Midbrain (tissue), 1 donor: ENCODE data around the gene OGG1.

Experiments
- DNase-seq: peaks from one replicate; lab custom pipeline; 2025; lab: John Stamatoyannopoulos, UW

The OGG1 gene

DNA sequence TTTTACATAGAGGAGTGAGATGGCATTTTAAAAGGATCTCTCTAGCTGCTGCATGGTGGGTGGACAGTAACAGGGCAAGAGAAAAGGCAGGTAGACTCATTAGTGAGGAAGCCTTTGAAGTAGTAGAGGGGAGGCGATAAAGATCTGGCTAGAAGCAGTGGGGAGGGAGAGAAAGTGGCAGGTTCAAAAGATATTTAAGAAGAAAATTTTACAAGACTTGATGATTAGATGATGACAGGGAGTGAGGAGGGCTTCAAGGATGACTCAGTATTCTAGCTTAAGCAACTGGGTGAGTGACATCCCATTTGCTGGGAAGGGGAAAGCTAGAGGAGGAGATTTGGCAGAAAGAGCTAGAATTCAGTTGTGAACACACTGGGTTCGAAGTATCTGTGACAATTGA lies 22.0 kb upstream of the OGG1 start:
- DNase-seq: no peak

DNA sequence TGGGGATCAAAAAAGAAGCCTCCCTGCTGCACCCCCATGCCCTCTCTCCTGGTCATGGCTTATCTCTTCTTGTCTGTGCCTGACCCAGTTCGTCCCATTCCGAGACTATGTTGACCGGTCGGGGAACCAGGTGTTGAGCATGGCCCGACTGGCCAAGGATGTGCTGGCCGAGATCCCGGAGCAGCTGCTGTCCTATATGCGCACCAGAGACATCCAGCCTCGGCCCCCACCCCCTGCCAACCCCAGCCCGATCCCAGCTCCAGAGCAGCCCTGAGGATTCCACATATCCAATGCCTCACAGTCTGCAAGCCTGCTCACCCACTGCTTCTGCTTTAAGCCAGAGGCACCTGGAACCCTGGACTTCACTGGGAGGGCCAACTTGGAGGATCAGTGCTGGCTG lies 20.3 kb upstream of the OGG1 start:
- DNase-seq: no peak

DNA sequence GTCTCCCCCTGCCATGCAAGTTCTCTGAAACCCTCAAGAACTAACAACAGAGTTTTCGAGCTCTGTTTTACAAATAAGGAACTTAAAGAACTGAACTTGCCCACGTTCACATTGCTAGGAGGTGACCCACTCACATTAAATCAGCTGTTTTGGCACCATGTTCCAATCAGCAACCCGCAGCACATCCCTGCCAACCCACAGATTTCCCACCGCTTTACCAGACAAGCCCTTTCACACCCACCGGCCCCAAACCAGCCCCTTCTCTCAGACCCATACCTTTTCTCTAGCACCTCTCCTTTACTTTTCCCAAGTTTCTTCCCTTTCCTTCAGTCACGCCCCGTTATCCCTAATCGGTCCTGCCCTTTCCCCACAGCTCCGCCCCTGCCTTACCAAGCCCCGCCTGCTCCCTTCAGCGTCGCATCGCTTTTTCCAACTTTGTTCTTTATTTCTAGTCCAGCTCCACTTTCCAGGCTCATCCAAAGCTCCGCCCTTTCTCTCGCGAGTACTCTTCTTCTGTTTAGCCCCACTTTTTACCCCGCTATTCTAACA lies 19.0 kb upstream of the OGG1 start:
- no peak for DNase-seq

DNA sequence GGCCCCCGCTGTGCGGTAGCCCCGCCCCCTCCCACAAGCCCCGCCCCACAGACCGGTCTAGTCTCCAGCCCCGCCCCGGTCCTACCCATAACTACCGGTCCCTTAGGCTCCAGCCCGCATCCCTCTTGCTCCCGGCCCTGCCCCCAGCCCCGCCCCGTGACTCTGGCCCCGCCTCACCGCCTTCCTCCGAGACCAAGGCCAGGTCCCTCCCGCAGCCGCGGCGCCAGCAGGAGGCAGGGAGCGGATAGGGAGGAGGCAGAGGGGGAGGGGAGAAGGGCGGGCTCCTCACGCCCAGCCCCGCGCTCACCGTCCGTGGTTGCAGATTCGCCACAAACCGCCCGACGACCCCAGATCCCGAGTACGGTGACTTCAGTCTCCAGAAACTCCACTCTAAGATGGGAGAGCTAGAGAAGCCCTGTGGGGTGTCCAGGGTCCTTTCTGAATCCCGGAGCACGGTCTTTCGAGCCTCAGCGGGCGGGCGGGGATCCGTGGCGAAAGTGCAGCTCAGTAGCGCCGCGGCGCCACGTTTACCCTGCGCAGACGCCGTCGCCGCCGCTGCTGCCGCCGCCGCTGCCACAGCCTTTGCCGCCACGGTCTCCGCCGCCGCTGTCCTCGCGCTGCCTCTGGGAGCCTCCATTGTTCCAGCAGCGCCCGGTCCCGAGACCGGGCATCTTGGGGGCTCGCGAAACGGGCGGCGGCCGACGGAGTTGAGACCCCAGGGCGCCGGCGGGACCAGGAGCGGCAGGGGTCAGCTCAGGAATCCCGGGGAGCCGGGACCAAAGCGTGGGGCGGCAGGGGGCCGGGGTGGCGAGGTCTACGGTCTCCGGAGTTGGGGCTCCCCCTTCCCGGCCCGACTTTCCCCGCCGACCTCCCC lies 18.3 kb upstream of the OGG1 start, which contains the start of gene BRPF1:
BRPF1 (plus strand) TSS at position 530 of the 874 bp plus-strand sequence. CDS start 2,406 bp downstream, outside the sequence.
- DNase-seq: peak; percentile 99

DNA sequence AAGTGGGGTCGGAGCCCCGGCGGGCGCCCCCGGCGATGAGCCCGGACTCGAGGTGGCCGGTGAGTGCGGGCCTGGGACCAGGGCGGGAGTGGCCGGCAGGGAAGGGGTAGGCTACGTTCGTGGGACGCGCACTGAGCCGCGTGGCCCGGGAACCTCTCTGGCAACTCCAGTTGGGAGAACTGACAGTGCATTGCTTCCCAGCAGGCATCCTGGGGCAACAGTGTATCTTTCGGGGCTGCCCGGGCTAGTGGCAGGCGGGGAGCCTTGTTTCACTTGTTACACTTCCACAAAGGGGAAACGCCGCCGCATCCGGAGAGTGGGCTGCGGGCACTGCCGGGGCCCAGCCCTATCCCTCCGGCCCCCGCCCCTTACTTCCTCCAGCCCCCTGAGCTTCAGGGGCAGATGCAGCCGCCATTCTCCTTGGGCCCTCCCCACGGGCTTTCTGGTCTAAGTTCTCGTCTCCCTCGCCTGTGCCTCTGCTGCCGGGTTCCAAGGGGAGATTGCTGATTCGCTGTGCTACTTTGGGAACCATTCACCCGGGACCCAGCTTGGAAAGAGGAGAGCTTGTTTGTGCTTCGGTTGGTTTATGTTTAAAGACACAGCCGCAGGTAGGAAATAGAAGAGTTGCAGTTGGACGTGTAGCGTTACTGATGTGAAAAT lies 17.5 kb upstream of the OGG1 start:
- DNase-seq: no peak

DNA sequence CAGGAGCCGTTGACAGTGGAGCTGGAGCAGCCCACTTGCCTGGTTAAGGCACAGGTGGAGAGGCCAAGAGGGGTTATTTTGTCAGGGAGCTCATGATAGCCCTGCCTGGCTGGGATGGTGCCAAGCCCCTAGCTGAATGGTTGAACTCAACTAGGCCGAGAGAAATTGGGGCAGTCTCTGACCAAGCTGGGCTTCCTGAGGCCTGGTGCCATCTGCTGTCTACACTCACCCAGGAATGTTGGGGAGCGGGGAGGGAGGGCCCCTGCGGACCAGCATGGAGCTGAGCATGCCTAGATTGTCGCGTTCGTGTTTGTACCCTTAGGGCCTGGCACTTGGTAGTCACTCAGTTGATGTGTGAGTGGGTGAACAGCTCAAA lies 17.0 kb upstream of the OGG1 start:
- no peak for DNase-seq

DNA sequence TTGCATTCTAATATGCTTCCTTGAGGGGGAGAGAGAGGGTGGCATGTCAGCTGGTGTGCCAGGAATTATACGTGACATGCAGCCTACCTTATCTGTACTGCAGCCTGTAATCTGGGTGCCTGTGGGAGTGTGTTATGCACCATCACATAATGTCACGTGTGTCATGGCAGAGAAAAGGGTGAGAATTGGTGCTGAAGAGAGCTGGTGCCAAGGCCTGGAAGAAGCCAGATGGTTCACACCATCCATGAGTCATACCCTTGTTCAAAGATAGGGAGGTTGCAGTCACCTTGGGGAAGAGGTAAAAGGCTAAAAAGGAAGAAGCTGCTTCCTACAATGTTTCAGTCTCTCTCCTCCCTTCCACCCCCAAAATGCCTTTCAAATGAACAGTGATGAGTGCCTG lies 12.9 kb upstream of the OGG1 start:
- DNase-seq: no peak

DNA sequence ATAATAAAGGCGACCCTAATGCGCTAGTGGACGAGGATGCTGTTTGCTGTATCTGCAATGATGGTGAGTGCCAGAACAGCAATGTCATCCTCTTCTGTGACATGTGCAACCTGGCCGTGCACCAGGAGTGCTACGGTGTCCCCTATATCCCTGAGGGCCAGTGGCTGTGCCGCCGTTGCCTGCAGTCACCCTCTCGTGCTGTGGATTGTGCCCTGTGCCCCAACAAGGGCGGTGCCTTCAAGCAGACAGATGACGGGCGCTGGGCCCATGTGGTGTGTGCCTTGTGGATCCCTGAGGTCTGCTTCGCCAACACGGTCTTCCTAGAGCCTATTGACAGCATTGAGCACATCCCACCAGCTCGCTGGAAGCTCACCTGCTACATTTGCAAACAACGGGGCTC lies 10.6 kb upstream of the OGG1 start:
- no peak for DNase-seq

DNA sequence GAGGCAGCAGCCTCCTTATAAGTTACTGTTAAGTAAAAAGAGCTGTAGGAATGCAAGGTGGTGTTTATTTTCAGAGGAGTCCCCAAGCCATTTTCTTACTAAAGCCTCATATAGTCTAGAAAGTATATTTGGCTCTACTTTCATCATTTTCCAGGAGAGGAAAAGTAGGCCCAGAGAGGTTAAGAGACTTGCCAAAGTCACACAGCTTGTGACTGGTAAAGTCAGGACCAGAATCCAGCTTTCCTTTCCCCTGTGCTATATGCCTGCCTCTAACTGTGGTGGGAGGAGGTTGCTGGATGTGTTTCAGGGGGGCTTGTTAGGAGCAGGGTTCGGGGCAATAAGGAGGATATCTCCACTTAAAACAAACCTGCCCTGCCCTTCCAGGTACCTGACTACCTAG lies 7.2 kb upstream of the OGG1 start:
- DNase-seq: no peak

DNA sequence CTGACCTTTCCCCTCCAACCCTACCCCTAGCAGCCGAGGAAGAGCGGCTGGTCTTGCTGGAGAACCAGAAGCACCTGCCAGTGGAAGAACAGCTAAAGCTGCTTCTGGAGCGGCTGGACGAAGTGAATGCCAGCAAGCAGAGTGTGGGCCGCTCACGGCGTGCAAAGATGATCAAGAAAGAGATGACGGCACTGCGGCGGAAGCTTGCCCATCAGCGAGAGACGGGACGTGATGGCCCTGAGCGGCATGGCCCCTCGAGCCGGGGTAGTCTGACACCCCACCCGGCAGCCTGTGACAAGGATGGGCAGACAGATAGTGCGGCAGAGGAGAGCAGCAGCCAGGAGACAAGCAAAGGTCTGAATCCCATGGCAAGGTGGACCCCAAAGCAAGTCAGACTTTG lies 6.2 kb upstream of the OGG1 start:
- no peak for DNase-seq

DNA sequence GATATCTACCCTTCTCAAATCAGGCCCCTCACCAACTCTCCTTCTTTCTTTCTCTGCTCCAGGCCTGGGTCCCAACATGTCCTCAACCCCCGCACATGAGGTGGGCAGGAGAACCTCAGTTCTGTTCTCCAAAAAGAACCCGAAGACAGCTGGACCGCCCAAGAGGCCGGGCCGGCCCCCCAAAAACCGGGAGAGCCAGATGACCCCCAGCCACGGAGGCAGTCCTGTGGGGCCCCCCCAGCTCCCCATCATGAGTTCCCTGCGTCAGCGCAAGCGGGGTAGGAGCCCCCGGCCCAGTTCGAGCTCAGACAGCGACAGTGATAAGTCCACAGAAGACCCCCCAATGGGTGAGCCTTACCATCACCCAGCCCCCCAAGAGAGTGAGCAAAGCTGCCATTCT lies 5.6 kb upstream of the OGG1 start:
- DNase-seq: no peak

DNA sequence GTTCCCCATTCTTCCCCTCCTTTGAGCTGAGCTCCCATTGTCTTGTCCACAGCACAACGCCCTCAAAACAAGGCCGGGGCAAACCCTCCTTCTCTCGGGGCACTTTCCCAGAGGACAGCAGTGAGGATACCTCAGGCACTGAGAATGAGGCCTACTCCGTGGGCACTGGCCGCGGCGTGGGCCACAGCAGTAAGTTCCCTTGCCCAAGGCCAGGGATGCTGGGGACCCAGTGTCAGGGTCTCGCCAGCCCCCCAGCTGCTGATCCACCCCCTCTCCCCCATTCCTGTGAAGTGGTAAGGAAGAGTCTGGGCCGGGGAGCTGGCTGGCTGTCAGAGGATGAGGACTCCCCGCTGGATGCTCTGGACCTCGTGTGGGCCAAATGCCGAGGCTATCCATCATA lies 4.2 kb upstream of the OGG1 start:
- no peak for DNase-seq

DNA sequence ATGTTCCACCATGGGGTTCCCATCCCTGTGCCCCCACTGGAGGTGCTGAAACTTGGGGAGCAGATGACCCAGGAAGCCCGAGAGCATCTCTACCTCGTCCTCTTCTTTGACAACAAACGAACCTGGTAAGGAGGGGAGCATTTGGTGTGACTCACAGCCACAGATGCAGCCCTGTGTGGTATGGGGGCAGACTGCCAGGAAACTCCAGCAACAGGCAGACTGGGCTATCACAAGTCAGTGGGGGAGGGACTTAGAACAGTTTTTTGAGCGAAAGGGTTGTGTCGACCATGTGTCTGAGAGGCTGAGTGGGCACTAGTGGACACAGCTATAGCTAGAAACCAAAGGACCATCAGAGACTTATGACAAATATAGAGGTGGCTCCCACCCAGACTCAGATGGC lies 3.4 kb upstream of the OGG1 start:
- no peak for DNase-seq

DNA sequence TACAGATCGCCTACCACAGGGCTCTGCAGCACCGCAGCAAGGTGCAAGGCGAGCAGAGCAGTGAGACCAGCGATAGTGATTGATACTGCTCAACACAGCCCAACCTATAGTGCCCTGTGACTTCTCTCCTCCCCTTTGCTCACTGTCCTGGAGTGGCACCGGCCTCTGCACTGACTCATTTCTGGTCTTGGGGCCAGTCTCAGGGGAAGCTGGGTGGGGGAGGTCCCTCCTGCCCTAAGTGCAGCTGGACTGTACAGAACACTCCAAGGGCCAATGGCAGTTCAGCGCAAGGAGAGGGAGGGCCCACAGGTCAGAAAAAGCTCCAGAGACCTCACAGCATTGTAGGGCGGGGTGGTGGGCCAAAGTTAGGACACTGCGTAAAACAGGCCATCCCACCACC lies 2.5 kb upstream of the OGG1 start:
- no peak for DNase-seq

DNA sequence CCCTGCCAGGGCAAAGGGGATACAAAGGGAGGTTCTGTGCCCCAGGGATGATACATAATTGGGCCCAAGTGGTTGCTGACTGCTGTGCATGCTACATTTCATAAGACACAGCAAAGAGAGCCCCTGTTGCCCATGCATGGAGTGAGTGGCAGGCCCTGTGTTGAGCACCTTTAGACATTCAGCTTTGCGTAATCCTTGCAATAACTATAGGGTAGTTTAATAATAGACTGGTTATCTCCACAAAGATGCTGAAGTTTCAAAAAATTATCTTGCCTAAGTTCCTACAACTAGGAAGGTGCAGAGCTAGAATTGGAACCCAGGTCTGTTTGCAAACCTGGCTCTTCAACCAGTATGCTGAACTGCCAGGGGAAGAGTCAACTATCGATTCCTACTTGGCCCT lies 1.7 kb upstream of the OGG1 start:
- no peak for DNase-seq

DNA sequence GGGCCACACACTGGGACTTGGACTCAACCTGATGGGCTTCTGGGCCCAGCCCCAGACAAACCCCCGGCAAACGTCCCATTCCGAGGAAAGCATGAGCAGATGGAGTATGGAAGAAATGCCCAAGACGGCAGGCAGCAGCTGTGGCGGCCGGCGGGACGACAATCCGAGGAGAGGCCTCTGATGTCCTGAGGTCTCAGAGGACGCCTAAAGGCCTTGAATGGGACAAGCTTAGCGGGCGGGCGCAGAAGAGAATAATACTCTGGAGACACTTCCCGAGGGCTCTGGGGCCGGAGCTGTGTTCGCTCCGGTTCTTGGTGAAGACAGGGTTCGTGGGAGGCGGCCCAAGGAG lies 482 bp upstream of the OGG1 start:
- DNase-seq: no peak

DNA sequence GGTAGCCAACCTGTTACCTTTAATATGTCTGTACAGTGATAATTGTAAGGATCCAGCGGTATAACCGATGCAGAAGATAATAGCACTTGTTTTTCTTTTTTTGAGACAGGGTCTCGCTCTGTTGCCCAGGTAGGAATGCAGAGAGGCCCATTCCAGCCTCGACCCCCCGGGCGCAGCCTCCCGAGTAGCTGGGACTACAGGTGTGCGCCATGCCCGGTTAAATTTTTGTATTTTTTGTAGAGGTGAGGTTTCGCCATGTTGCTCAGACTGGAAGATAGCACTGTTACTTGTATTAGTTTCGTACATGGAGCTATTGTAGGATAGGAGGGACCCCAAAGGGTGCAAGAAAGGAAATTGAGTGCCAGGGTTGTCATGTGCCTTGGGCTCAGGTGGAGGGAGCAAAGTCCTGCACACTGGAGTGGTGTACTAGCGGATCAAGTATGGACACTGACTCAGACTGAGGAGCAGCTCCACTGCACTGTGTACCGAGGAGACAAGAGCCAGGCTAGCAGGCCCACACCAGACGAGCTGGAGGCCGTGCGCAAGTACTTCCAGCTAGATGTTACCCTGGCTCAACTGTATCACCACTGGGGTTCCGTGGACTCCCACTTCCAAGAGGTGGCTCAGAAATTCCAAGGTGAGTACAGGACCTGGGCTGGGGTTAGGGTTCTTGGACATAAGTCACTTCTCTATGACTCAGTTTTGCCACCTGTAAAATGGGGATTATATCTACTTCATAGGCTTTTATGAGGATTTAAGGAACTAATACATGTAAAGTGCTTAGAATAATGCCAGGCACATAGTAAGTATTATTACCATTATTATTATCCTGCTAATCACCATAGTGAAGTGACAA lies 1.0 kb downstream of the OGG1 start:
- no peak for DNase-seq

DNA sequence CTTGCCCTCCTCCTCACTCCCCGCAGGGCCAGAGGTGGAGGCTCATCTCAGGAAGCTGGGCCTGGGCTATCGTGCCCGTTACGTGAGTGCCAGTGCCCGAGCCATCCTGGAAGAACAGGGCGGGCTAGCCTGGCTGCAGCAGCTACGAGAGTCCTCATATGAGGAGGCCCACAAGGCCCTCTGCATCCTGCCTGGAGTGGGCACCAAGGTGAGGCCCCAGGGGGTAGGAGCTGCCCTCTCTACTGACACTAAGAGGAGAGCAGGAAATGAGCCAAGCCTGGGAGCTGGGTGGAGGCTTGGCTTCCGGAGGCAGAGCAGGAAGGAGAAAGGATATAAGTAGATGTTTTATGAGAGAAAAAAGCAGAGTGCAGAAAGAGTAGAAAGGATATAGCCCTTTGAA lies 4.9 kb downstream of the OGG1 start:
- no peak for DNase-seq

DNA sequence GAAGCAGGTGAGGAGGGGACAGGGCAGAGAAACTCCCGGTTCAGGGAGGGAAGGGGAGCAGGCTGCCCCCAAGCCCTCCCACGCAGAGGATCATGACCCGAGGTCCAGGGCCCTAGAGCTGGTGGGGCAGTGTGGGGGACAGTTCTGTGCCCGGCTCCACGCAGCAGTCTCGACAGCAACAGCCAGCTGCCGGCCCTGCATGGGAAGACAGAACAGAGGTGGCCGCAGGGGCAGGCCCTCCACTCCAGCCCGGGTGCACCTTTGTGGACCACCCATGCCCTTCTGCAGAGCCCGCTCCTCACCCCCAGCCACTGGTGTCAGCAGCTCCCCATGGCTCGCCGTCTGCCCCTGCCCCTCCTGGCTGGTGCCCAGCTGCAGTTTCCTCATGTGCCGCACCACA lies 7.7 kb downstream of the OGG1 start:
- no peak for DNase-seq

DNA sequence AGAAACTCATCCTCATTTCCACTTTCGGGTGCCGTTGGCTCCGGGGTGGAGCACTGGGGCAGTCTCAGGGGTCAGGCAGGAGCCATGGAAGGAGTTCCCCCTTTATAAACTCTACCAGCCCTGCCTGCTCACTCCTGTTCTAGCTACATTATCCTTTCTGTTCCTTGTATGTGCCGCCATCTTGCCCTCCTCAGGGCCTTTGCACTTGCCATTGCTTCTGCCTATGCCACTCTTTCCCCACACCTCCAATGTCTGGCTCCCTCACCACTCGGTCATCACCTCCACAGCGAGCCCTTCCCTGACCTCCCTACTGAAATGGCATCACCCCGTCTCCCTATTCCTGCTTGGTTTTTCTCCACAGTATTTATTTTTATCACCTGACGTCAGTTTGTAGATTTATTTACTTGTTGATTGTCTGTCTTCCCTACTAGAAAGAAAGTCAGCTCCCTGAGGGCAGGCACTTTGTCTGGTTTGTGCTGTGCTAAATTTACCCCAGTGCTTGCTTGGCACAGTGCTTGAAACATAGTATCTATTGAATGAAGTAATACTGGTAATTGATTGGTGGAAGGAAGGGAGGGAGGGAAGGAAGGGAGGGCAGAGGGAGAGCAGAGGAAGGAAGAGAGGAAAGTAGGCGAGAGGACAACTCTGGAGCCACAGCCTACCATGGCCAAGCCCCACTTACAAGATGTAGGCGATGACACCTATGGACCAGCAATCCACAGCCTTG lies 11.2 kb downstream of the OGG1 start:
- no peak for DNase-seq

DNA sequence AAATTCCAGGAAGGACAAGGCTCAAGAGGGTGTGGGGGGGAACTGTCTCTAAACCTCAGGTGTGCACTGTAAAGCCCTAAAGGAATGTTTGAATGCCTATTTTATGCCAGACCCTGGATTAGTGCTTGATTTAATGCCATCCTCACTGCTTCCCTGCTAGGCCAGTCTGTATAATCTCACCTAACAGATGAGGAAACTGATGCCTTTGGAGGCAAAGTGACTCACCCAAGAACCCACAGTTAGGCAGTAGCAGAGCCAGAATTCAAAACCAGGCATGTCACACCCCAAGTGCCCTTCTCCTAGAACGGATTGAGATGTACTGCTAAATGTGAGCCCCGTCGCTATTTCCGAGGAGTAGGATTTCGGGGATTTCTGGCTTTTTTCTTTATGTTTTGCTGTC lies 12.2 kb downstream of the OGG1 start:
- no peak for DNase-seq

DNA sequence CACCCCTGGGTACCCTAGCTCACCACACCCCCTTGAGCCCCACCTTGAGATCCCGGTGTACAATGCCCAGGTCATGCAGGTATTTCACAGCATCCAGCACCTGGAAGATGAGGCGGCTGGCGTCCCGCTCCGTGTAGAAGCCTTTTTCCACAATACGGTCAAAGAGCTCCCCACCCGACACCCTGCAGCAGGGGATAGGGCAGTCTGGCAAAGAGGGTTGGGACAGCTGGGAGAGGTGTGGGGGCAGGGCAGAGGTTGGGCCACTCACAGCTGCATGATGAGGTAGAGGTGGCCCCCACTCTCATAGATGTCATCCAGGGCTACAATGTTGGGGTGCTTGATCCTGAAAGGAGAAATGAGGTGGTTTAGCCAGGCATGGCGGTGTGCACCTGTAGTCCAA lies 13.1 kb downstream of the OGG1 start:
- DNase-seq: no peak
